Osteocyte (in vitro differentiated cells): Measurements from ENCODE around the gene ITK. TPM values are rescaled to one million over a fixed set of nuclear protein-coding genes. Genes with fewer than 3 reads are reported as not detected.

Source experiments
- DNase-seq: peaks from one replicate; pipeline ENCODE4 v3.0.0; 2021; ENCODE audit warnings: mixed read lengths; ENCODE audit not compliant: unreplicated experiment; ENCODE audit errors: extremely low spot score
- H3K27ac Mint-ChIP-seq: one replicate; pipeline ENCODE4 v1.8.0; 2021; ENCODE audit warnings: mild to moderate bottlenecking, mixed read lengths; ENCODE audit not compliant: unreplicated experiment
- H3K27me3 Mint-ChIP-seq: one replicate; pipeline ENCODE4 v1.8.0; 2021; ENCODE audit warnings: mixed read lengths; ENCODE audit not compliant: unreplicated experiment
- H3K36me3 Mint-ChIP-seq: one replicate; pipeline ENCODE4 v1.8.0; 2021; ENCODE audit warnings: mixed read lengths; ENCODE audit not compliant: unreplicated experiment
- H3K4me1 Mint-ChIP-seq: one replicate; pipeline ENCODE4 v1.8.0; 2021; ENCODE audit warnings: mixed read lengths; ENCODE audit not compliant: unreplicated experiment
- H3K4me3 Mint-ChIP-seq: one replicate; pipeline ENCODE4 v1.8.0; 2021; ENCODE audit warnings: mild to moderate bottlenecking, moderate library complexity, mixed read lengths; ENCODE audit not compliant: unreplicated experiment
- H3K9me3 Mint-ChIP-seq: one replicate; pipeline ENCODE4 v1.8.0; 2021; ENCODE audit warnings: mixed read lengths; ENCODE audit not compliant: unreplicated experiment
- long read RNA-seq: library from polyadenylated mRNA; unstranded; transcript quantifications from one replicate; pipeline ENCODE4 v2.0.0, GENCODE V29; 2021
- total RNA-seq: library from RNA; stranded (reverse); gene quantifications from 2 replicates; pipeline ENCODE4 v1.2.1, GENCODE V29; 2021
- TF ChIP-seq, protein P1 (sequence below): fragments of 200-600 bp; sonication (generic); IDR thresholded peaks from 2 replicates; pipeline ENCODE4 v1.5.0; 2021; ENCODE audit warnings: antibody characterized with exemption, mild to moderate bottlenecking, moderate library complexity

The ITK gene
- not detected in 2 replicates for total RNA-seq
- long read RNA-seq: 0 reads

DNA sequence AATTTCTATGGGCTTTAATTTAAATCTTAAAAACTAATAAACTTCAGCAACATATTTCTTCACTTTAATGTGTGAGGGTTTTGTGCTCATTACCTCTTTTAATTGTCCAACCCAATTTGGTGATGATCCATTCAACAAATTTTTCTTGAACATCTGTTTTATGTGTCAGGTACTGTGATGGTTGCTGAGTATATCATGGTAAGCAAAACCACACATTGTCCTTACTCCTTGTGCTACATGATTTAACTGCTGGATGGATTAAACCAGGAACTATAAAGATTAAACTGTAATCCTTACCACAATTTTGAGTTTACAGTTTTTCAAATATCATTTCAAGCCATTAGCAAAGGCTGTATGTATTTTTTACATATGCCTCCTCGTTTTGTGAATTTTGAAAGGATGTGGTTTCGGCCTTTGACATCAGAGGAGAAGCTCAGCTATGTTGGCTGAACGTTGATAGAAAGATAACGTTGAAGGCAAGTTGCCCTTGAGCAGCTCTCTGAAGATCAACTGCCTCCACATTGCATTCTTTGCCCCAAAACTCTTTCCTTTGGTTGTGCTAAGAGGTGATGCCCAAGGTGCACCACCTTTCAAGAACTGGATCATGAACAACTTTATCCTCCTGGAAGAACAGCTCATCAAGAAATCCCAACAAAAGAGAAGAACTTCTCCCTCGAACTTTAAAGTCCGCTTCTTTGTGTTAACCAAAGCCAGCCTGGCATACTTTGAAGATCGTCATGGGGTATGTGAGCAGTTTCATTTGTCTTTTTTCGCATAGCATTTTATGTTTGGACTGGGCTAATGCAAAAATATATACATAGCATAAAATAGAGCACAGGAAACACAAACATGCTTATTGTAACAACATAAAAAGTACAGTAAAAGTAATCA is at the start of gene ITK:
ITK (plus strand) TSS at position 467 of the 891 bp plus-strand sequence; CDS start at position 605, 138 bp downstream.
- TF ChIP-seq, protein P1, sequence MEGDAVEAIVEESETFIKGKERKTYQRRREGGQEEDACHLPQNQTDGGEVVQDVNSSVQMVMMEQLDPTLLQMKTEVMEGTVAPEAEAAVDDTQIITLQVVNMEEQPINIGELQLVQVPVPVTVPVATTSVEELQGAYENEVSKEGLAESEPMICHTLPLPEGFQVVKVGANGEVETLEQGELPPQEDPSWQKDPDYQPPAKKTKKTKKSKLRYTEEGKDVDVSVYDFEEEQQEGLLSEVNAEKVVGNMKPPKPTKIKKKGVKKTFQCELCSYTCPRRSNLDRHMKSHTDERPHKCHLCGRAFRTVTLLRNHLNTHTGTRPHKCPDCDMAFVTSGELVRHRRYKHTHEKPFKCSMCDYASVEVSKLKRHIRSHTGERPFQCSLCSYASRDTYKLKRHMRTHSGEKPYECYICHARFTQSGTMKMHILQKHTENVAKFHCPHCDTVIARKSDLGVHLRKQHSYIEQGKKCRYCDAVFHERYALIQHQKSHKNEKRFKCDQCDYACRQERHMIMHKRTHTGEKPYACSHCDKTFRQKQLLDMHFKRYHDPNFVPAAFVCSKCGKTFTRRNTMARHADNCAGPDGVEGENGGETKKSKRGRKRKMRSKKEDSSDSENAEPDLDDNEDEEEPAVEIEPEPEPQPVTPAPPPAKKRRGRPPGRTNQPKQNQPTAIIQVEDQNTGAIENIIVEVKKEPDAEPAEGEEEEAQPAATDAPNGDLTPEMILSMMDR: no peak
- H3K27me3 Mint-ChIP-seq: peaks cover 53% of the 10 kb centered on the region

DNA sequence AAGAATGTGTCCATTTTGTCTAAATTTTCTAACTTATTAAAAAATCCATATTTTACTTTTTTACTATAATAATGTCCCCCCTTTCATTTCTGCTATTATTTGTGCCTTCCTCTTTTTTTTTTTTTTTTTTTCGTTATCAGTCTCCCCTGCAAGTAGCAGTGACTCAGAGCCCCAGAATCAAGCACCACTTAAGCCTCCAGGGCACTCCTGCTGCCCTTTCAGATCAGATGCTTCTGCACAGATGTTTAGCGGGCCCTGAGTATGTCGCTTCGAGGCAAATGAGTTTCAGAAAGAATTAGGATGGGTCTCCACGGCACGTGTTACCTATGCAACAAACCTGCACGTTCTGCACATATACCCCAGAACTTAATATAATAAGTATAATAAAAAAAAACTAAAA is 49.7 kb upstream of the ITK start:
- H3K4me3 Mint-ChIP-seq: no peak overlapping the region
- DNase-seq: no peak
- no peak overlapping the region for H3K27ac Mint-ChIP-seq
- H3K9me3 Mint-ChIP-seq: no peaks in the 10 kb centered on the region
- H3K27me3 Mint-ChIP-seq: peaks cover 14% of the 10 kb centered on the region
- H3K4me1 Mint-ChIP-seq: no peaks in the 10 kb centered on the region
- no peaks in the 10 kb centered on the region for H3K36me3 Mint-ChIP-seq
- TF ChIP-seq, protein P1: no peak

More for the DNA sequence above, at the start of gene ITK:
- Mint-ChIP-seq H3K36me3 (no peaks in the 10 kb centered on the region), H3K9me3 (no peaks in the 10 kb centered on the region), H3K27ac (no peak within 1 kb of the TSS), H3K4me1 (no peaks in the 10 kb centered on the region), H3K4me3 (no peak within 1 kb of the TSS)
- DNase-seq: no peak

DNA sequence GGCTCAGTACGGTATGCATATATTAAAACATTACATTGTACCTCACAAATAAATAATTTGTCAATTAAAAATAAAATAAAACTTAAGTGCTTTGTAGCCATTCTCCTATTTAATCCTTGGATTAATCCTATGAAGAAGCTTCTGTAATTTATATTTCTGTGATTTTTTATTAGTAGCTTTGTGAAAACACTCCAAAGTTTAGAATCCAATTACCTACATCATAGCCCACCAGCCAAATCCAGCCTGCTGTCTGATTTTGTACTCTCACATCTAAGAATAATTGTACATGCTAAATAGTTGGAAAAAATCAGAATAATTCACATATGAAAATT is 48.4 kb upstream of the ITK start:
- Mint-ChIP-seq H3K4me1 (no peaks in the 10 kb centered on the region), H3K4me3 (no peak overlapping the region), H3K27ac (no peak overlapping the region), H3K27me3 (peaks cover 9% of the 10 kb centered on the region), H3K9me3 (no peaks in the 10 kb centered on the region), H3K36me3 (no peaks in the 10 kb centered on the region)
- TF ChIP-seq, protein P1: no peak
- DNase-seq: no peak

DNA sequence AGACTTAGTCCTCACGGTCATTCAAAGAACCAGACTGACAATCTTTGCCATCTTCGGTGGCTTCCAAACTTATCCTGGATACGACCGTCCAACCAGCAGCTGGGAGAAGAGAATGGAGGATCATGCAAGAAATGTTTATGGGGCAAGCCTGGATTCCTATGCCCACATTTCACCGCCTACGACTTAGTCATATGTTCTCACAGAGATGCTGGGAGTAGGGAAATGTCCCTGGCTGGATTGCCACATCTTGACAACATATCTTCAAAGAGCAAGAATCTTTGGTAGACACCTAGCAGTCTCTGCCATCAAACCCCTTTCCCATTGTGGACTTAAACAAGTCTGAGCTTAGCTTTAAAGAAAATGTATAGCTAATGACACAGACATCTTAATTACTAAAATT is 42.9 kb upstream of the ITK start:
- TF ChIP-seq, protein P1: no peak
- no peak overlapping the region for H3K4me3 Mint-ChIP-seq
- H3K27me3 Mint-ChIP-seq: no peaks in the 10 kb centered on the region
- peaks cover 9% of the 10 kb centered on the region for H3K4me1 Mint-ChIP-seq
- no peak overlapping the region for H3K27ac Mint-ChIP-seq
- DNase-seq: no peak
- H3K36me3 Mint-ChIP-seq: peaks cover 20% of the 10 kb centered on the region
- no peaks in the 10 kb centered on the region for H3K9me3 Mint-ChIP-seq

DNA sequence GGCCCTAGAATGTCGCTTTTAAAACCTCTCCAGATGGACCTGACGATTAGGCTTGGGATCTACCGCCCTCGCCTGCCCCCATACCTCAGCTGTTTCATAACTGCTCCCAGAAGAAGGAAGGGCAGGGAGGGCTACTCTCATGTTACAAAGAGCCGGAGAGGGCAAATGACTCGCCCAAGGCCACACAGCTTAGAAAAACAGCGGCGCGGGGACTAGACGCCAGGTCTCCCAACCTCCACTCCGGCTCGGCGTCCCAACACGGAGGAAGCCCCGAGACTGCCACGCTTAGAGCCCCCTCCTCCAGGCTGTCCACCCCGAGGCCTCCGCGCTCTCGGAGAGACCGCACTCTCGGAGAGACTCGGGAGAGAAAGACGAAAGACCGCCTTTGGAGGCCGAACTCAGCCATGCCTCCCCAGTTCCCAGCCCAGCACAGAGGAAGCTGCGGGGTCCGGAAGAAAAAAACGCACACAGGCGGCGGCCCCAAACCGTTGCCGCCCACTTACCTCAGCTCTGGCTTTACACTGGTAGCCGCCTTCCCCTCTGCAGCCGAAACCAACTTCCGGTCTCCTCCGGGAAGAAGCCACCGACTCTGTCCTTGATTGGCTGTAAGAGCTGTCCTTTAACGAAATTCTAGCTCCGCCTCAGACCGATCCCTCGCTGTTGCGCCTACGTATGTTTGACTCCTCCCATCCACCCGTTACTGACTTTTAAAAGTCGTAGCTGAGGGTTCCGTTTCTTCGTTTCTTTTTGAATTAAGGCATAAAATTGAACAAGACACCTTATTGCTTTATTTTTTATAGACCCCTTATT is 38.1 kb upstream of the ITK start, which contains the start of gene MED7:
MED7 (minus strand) TSS at position 549 of the 810 bp plus-strand sequence. CDS start 3,434 bp downstream, outside the sequence.
- Mint-ChIP-seq H3K27ac (peak within 1 kb of the TSS; percentile 96), H3K36me3 (peaks cover 20% of the 10 kb centered on the region), H3K4me3 (peak within 1 kb of the TSS; percentile 90), H3K9me3 (no peaks in the 10 kb centered on the region), H3K27me3 (peaks cover 21% of the 10 kb centered on the region), H3K4me1 (peaks cover 17% of the 10 kb centered on the region)
- DNase-seq: peak; percentile 96
- TF ChIP-seq, protein P1: no peak
